K562 (cell line): ENCODE measurements around the gene STIM1. TPM values are rescaled to one million over a fixed set of nuclear protein-coding genes. Genes with fewer than 3 reads are reported as not detected.

Experiments
- ATF1 ChIP-seq, 2 experiments: fragments of 450-650 bp in 1 of 2; IDR thresholded peaks; 2 replicates each; pipeline ENCODE4 v1.6.1; 2016; ENCODE audit warnings: missing compliant biosample characterization in 1 of 2, missing genetic modification characterization in 1 of 2
- CBFA2T2 ChIP-seq: fragments of 450-650 bp; conservative IDR thresholded peaks from 2 replicates; pipeline ENCODE4 v1.6.1; 2017; ENCODE audit warnings: mild to moderate bottlenecking
- CEBPG ChIP-seq, 3 experiments: fragments of 200-800 bp in 1 of 3; sonication (Bioruptor generic) in 1 of 3; sonication (generic) in 1 of 3; formaldehyde crosslinking in 1 of 3; IDR thresholded peaks in 2 of 3; conservative IDR thresholded peaks in 1 of 3; 2 replicates each; pipeline versions ENCODE4 v1.6.1 to v1.8.0; 2016 to 2022; ENCODE audit warnings: missing compliant biosample characterization in 2 of 3, missing genetic modification characterization in 2 of 3, mild to moderate bottlenecking in 1 of 3, missing genetic modification reagents in 1 of 3
- CHD2 ChIP-seq: IDR thresholded peaks from 2 replicates; pipeline ENCODE4 v1.6.1; 2011; ENCODE audit warnings: low read depth, low read length
- EP300 ChIP-seq: IDR thresholded peaks from 2 replicates; pipeline ENCODE4 v1.6.1; 2012; ENCODE audit warnings: low read length, improper control_type of control experiment
- ETV1 ChIP-seq: fragments of 450-650 bp; conservative IDR thresholded peaks from 2 replicates; pipeline ENCODE4 v1.6.1; 2016; ENCODE audit warnings: missing genetic modification characterization, control low read depth, low read depth, missing compliant biosample characterization
- HDAC3 ChIP-seq: fragments of 450-650 bp; IDR thresholded peaks from 2 replicates; pipeline ENCODE4 v1.6.1; 2018; ENCODE audit warnings: borderline replicate concordance, mild to moderate bottlenecking, moderate library complexity; ENCODE audit not compliant: partially characterized antibody
- JUN ChIP-seq, 2 experiments: sonication (generic) in 1 of 2; formaldehyde crosslinking in 1 of 2; IDR thresholded peaks; 2 replicates each; pipeline versions ENCODE4 v1.6.1 to v1.8.0; 2012 to 2022; ENCODE audit warnings: borderline replicate concordance in 2 of 2, mild to moderate bottlenecking in 2 of 2, improper control_type of control experiment in 1 of 2, low read depth in 1 of 2, low read length in 1 of 2, missing genetic modification reagents in 1 of 2
- JUND ChIP-seq, 2 experiments: IDR thresholded peaks; 2 replicates in 1 of 2; 3 replicates in 1 of 2; pipeline ENCODE4 v1.6.1; 2011; ENCODE audit warnings: borderline replicate concordance in 2 of 2, low read depth in 2 of 2, low read length in 2 of 2, improper control_type of control experiment in 1 of 2, missing biosample characterization in 1 of 2, missing genetic modification characterization in 1 of 2, missing genetic modification reagents in 1 of 2
- KLF16 ChIP-seq: IDR thresholded peaks from 2 replicates; pipeline ENCODE4 v1.6.1; 2016; ENCODE audit warnings: antibody characterized with exemption
- MEIS2 ChIP-seq: fragments of 450-650 bp; IDR thresholded peaks from 2 replicates; pipeline ENCODE4 v1.6.1; 2014; ENCODE audit warnings: mild to moderate bottlenecking; ENCODE audit not compliant: partially characterized antibody
- NR2C1 ChIP-seq, 2 experiments: fragments of 450-650 bp; IDR thresholded peaks; 2 replicates each; pipeline ENCODE4 v1.6.1; 2017; ENCODE audit warnings: mild to moderate bottlenecking in 2 of 2, antibody characterized with exemption in 1 of 2, inconsistent platforms in 1 of 2, missing compliant biosample characterization in 1 of 2, missing genetic modification characterization in 1 of 2
- POLR2AphosphoS5 ChIP-seq: IDR thresholded peaks from 2 replicates; pipeline ENCODE4 v1.6.1; 2011; ENCODE audit warnings: mild to moderate bottlenecking, low read depth, low read length, moderate library complexity; ENCODE audit not compliant: control insufficient read depth, insufficient read depth
- PURB ChIP-seq: sonication (generic); formaldehyde crosslinking; IDR thresholded peaks from 2 replicates; pipeline ENCODE4 v1.9.0; 2021; ENCODE audit warnings: low read depth, mild to moderate bottlenecking, missing genetic modification reagents
- RAD21 ChIP-seq, 2 experiments: fragments of 250-450 bp in 1 of 2; fragments of 450-650 bp in 1 of 2; sonication (Bioruptor Pico) in 1 of 2; formaldehyde crosslinking in 1 of 2; IDR thresholded peaks in 1 of 2; conservative IDR thresholded peaks in 1 of 2; 2 replicates each; pipeline versions ENCODE4 v1.4.0 to v1.8.0; 2020 to 2022; ENCODE audit warnings: mild to moderate bottlenecking in 2 of 2, moderate library complexity in 1 of 2
- SMAD4 ChIP-seq: fragments of 250-450 bp; sonication (Bioruptor Pico); conservative IDR thresholded peaks from 2 replicates; pipeline ENCODE4 v1.8.0; 2021; ENCODE audit warnings: inconsistent platforms, mild to moderate bottlenecking, moderate library complexity
- SMARCE1 ChIP-seq: fragments of 450-650 bp; IDR thresholded peaks from 2 replicates; pipeline ENCODE4 v1.7.1; 2016; ENCODE audit warnings: mild to moderate bottlenecking
- YY1 ChIP-seq, 3 experiments: IDR thresholded peaks; 2 replicates each; pipeline ENCODE4 v1.6.1; 2011; ENCODE audit warnings: low read length in 2 of 3, mild to moderate bottlenecking in 2 of 3, moderate library complexity in 2 of 3, borderline replicate concordance in 1 of 3, control low read depth in 1 of 3, low read depth in 1 of 3; ENCODE audit not compliant: insufficient read depth in 3 of 3, insufficient replicate concordance in 2 of 3, control insufficient read depth in 1 of 3, insufficient read length in 1 of 3; ENCODE audit errors: extremely low read depth in 1 of 3
- ZNF583 ChIP-seq: fragments of 250-450 bp; sonication (Bioruptor Pico); IDR thresholded peaks from 2 replicates; pipeline ENCODE4 v1.4.0; 2020
- ZNF77 ChIP-seq: fragments of 250-450 bp; sonication (Bioruptor Pico); IDR thresholded peaks from 2 replicates; pipeline ENCODE4 v1.5.0; 2020
- polyA plus RNA-seq, 8 experiments: library from polyadenylated mRNA; depleted of rRNA in 4 of 8; stranded (reverse) in 5 of 8; unstranded in 3 of 8; fragments of >200 nt; fragmentation: Nextera tagmentation in 2 of 8; fragmentation: Illumina TruSeq in 1 of 8; extraction: Ambion mirVana in 2 of 8; extraction: Trizol in 1 of 8; gene quantifications; 2 replicates each; pipeline versions ENCODE4 v1.2.1 to v1.2.3, GENCODE V29; 2011 to 2014; ENCODE audit warnings: inconsistent platforms in 1 of 8, missing spikeins in 1 of 8
- total RNA-seq, 7 experiments: library from RNA; depleted of rRNA in 6 of 7; stranded (reverse); fragments of >200 nt in 6 of 7; fragmentation: Illumina TruSeq in 2 of 7; extraction: Trizol in 2 of 7; gene quantifications; 2 replicates each; pipeline versions ENCODE4 v1.2.1 to v1.2.3, GENCODE V29; 2011 to 2021; ENCODE audit warnings: low replicate concordance in 1 of 7

Gene STIM1
- total and polyA plus RNA-seq, 9 of the 15 experiments (the other 6 are each of a cell fraction or from before 2014, with no cell fraction given), result 7.7 to 50.5 (median 22.5) TPM

DNA sequence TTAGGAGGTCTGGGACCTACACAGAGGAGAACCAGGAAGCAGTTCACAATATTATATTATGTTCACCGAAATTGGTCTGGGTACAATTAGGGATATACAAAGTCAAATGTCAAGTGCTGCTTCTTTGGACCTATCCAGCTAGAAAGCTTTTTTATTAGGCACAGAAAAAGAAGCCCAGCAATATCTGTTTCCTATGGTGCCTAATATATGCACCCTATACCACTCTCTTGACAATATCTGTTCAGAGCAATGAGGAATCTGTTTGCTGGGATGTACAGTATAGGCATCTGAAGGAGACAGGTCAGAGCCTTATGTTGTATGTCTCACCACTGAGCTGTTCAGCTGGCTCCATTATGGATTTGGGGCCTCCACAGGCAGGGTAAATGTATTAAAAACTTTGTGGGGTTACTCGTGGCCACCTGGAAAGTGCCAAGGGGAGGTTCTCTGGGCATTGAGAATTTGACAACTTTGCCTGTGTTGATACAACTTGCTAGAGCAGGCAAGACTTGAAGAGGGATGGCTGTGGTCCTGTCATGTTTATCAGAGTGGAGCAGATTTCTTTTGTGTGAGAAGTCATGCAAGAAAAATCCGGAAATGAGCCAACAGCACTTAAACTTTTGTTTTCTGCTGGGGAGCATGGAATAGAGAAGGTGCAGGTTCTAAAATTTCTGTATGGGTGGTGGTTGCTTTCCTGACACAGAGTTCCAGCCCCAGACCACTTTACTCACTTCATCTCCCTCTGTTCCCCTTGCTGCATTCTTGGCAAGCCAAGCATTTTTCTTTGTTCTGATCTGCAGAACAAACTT, 10.1 kb downstream of the STIM1 start (continued):
- TF ChIP-seq CBFA2T2 (peak; percentile 69), EP300 (peak; percentile 85; the same call in 1 of the 2 replicates), PURB (CRISPR knock-in tag) (no peak), ETV1 (tag) (peak; percentile 68), SMARCE1 (peak; percentile 77; the same call in 1 of the 2 replicates), NR2C1 (IDR thresholded peaks at IDR 0.05) (0 out of 2 replicates have a peak, but pooled peaks have one; percentile 5), NR2C1 (tag; IDR thresholded peaks at IDR 0.05) (peak; percentile 65), SMAD4 (CRISPR knock-in tag) (peak; percentile 42), KLF16 (peak; percentile 68; the same call in 1 of the 2 replicates), YY1 (IDR thresholded peaks at IDR 0.05; ENCODE audit: borderline replicate concordance in 1 of 3, control insufficient read depth in 1 of 3, extremely low read depth in 1 of 3, insufficient read depth in 3 of 3, insufficient read length in 1 of 3, insufficient replicate concordance in 2 of 3, low read depth in 1 of 3, low read length in 2 of 3) (peak in 1 of 3 experiments; percentile 22), HDAC3 (no peak), JUN (IDR thresholded peaks at IDR 0.05; ENCODE audit: borderline replicate concordance, low read depth, low read length) (peak; percentile 72; the same call in 1 of the 2 replicates), JUN (CRISPR knock-in tag; IDR thresholded peaks at IDR 0.05; ENCODE audit: borderline replicate concordance) (peak; percentile 47; the same call in 1 of the 2 replicates), RAD21 (CRISPR knock-in tag; conservative IDR thresholded peaks at IDR 0.05 in 1 of 2, IDR thresholded peaks at IDR 0.05 in 1 of 2) (peak in 1 of 2 experiments; percentile 7; a peak in 1 of 4 replicates), ATF1 (CRISPR knock-in tag; IDR thresholded peaks at IDR 0.05) (no peak), ATF1 (tag; IDR thresholded peaks at IDR 0.05) (no peak), CHD2 (no peak), ZNF583 (0 out of 2 replicates have a peak, but pooled peaks have one; percentile 66), CEBPG (CRISPR knock-in tag; IDR thresholded peaks at IDR 0.05) (peak; percentile 73; the same call in 1 of the 2 replicates), CEBPG (tag; conservative IDR thresholded peaks at IDR 0.05 in 1 of 2, IDR thresholded peaks at IDR 0.05 in 1 of 2) (no peak), JUND (IDR thresholded peaks at IDR 0.05; ENCODE audit: borderline replicate concordance, low read depth, low read length) (peak; percentile 92), JUND (tag; IDR thresholded peaks at IDR 0.05; ENCODE audit: borderline replicate concordance, low read depth, low read length) (peak; percentile 89; the same call in 2 of the 3 replicates), MEIS2 (peak; percentile 43), POLR2AphosphoS5 (0 out of 2 replicates have a peak, but pooled peaks have one; percentile 26), ZNF77 (CRISPR knock-in tag) (no peak)
